Measurements from ENCODE around the gene EIF4B. TPM values are rescaled to one million over a fixed set of nuclear protein-coding genes. Genes with fewer than 3 reads are reported as not detected.

EIF4B gene, protein sequence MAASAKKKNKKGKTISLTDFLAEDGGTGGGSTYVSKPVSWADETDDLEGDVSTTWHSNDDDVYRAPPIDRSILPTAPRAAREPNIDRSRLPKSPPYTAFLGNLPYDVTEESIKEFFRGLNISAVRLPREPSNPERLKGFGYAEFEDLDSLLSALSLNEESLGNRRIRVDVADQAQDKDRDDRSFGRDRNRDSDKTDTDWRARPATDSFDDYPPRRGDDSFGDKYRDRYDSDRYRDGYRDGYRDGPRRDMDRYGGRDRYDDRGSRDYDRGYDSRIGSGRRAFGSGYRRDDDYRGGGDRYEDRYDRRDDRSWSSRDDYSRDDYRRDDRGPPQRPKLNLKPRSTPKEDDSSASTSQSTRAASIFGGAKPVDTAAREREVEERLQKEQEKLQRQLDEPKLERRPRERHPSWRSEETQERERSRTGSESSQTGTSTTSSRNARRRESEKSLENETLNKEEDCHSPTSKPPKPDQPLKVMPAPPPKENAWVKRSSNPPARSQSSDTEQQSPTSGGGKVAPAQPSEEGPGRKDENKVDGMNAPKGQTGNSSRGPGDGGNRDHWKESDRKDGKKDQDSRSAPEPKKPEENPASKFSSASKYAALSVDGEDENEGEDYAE
- 100 to 1,000 TPM; 698 to 781 TPM for total RNA-seq

DNA sequence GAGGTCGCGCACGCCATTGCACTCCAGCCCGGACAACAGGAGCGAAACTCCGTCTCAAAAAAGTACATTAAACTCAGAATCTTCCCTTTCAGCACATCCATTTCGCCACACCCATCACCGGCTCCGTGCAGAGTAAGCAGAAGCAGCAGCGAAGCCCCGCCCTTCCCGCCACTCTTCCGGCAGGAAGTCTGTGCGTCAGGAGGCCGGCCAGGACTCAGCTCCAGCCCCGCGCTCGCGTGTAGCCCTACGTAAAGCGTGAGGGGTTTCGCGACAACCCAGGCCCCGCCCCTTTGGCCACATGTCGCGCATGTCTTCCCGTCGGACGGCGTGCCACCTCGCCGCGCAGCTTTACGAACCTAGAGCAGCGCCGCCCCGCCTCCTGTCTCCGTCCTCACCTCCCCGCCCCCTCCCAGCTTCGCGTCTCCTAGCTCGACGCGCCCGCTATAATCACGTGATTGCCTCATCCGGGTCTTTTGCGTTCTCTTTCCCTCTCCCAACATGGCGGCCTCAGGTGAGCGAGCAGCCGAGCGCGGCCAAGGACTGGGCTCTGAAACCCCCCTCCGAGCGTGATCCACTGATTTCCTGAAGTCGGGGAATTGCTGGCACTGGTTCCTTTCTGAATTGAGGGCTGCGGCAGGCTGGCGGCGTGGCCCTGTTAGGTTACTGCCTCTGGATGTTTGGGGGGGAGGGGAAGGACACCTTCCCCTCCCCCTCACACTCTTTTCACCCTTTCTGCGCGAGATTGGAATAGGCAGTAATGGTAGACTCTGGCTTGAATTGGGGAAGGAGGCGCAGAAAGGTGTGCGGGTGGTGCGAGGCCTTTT is at the start of gene EIF4B:
TSS of gene EIF4B (plus strand) at position 471 of the 824 bp plus-strand sequence. CDS start at position 499, 28 bp downstream.
- POLR2A ChIA-PET: interaction anchor here (0.6 to 1.9 kb wide), 9 partner anchors 9 to 1398 kb away, joined by 3 to 7 read pairs (median 5); partner anchors contain the start of genes ATG101, CSAD, SP1 and SPRYD3
- CTCF ChIA-PET: interaction anchor here (0.6 to 2.5 kb wide), 14 partner anchors 16 to 1603 kb away, joined by 3 to 14 read pairs (median 4); partner anchors contain the start of genes AAAS and SPRYD3
- peak within 1 kb of the TSS; percentile 96 for H3K4me3 Mint-ChIP-seq
- H3K27me3 Mint-ChIP-seq: no peaks in the 10 kb centered on the region
- DNase-seq (peak; percentile 100), ATAC-seq (peak; percentile 93)
- peaks cover 40% of the 10 kb centered on the region for H3K4me1 Mint-ChIP-seq
- no peaks in the 10 kb centered on the region for H3K9me3 Mint-ChIP-seq (ENCODE audit: low read depth)
- intact Hi-C loops (cut with DNase I, micrococcal nuclease): loop anchor here (1.0 to 10.0 kb wide), 25 partner anchors 41 to 1054 kb away; partner anchors contain the start of genes CSAD (in 2 of the 2), MYG1 (in 2 of the 2), SPRYD3 (in 2 of the 2) and ZNF740 (in 2 of the 2)
- peak within 1 kb of the TSS; percentile 99 for H3K27ac Mint-ChIP-seq
- H3K36me3 Mint-ChIP-seq (ENCODE audit: low read depth): peaks cover 48% of the 10 kb centered on the region

DNA sequence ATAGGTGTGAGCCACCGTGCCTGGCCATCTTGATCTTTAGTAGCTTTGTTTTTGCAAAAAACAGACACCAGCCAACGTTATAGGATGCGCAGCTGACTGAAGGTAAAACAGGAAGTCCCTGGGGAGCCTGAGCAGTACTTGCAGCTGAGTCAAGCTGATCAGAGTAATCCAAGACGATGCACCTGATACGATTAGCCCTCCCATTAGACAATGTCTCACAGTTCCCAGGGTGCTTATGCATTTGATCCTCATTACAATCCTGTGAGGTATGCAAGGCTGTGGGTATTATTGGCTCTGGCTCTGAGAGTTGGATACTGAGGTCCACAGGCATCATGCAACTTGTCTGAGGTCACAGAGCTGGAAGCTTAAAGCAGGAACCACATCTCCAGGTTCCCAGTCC is 49.3 kb upstream of the EIF4B start:
- peak; percentile 33 for ATAC-seq
- H3K36me3 Mint-ChIP-seq (ENCODE audit: low read depth): no peaks in the 10 kb centered on the region
- DNase-seq: peak; percentile 11
- H3K27me3 Mint-ChIP-seq: no peaks in the 10 kb centered on the region
- no peak overlapping the region for H3K4me3 Mint-ChIP-seq
- no peaks in the 10 kb centered on the region for H3K9me3 Mint-ChIP-seq (ENCODE audit: low read depth)
- H3K4me1 Mint-ChIP-seq: no peaks in the 10 kb centered on the region
- intact Hi-C loops (cut with DNase I, micrococcal nuclease): no loop called here
- ChIA-PET CTCF (interaction anchor here (0.6 to 1.7 kb wide), 9 partner anchors 8 to 1256 kb away, joined by 3 to 7 read pairs (median 3); no protein-coding TSS in a partner anchor), POLR2A (interaction anchor here (0.7 kb wide), 1 partner anchor 41 kb away, joined by 3 read pairs; no protein-coding TSS in a partner anchor)
- H3K27ac Mint-ChIP-seq: no peak overlapping the region

DNA sequence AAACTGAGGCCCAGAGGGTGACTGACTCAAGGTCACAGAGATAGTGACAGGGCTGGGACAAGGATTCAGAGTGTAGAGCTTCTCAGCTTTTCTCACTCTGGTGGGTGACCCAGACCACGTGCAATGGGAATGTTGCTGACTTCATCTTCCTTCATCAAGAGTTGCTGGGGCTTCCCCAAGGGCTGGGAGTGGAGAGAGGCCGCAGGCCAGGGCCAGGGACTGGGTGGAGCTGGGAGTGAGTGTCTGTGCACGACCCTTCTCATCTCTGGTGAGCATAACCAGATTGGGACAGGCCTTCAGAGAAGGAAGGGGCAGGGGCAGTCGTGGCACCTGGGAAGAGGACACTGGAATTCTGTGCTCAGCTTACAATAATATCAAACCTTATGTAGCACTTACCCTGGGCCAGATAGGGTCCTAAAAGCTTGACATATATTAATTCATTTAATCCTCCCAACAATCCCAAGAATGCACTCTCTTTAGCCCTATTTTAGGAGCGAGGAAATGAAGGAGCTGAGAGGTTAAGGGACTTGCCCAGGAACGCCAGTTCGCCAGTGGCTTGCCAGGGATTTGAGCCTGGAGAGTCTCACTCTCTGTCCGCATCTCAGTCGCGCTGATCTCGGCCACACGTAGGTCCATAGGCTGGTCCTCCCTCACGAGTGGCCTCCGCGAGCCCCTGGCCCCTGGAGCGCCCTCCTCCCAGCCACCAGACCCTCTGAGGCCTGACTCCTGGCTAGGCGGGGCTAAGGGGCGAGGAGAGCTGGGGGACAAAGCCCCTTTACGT is 41.5 kb upstream of the EIF4B start:
- no peak for ATAC-seq
- H3K36me3 Mint-ChIP-seq (ENCODE audit: low read depth): no peaks in the 10 kb centered on the region
- POLR2A ChIA-PET: no interaction called here
- no peak overlapping the region for H3K27ac Mint-ChIP-seq
- no peaks in the 10 kb centered on the region for H3K9me3 Mint-ChIP-seq (ENCODE audit: low read depth)
- H3K4me1 Mint-ChIP-seq: no peaks in the 10 kb centered on the region
- no peak for DNase-seq
- intact Hi-C loops (cut with DNase I, micrococcal nuclease): no loop called here
- CTCF ChIA-PET: interaction anchor here (0.5 to 2.0 kb wide), 9 partner anchors 8 to 971 kb away, joined by 3 to 8 read pairs (median 3); no protein-coding TSS in a partner anchor
- H3K27me3 Mint-ChIP-seq: peaks cover 11% of the 10 kb centered on the region
- H3K4me3 Mint-ChIP-seq: no peak overlapping the region

DNA sequence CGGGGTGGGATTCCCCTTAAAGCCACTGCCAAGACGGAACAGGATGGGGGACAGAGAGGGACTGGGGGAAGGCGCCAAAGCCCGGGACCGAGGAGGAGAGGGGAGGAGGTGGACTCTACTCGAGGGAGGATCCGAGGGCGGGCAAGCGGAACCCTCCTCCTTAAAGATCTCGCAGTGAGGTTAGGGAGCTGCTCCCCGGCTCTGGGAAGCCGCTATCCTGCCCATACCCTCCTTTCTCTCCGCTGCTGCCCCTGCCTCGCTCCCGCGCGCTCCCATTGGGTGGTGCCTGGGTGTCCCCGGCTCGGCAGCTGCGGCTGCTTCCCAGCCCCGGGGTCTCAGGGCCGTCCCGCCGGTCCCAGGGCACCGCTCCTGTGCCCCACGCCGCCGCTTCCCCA is 40.9 kb upstream of the EIF4B start:
- POLR2A ChIA-PET: no interaction called here
- peaks cover 11% of the 10 kb centered on the region for H3K27me3 Mint-ChIP-seq
- DNase-seq: peak; percentile 13
- H3K27ac Mint-ChIP-seq: no peak overlapping the region
- peak; percentile 36 for ATAC-seq
- H3K9me3 Mint-ChIP-seq (ENCODE audit: low read depth): no peaks in the 10 kb centered on the region
- CTCF ChIA-PET: interaction anchor here (0.5 to 2.0 kb wide), 6 partner anchors 9 to 95 kb away, joined by 3 to 8 read pairs (median 3); no protein-coding TSS in a partner anchor
- H3K4me1 Mint-ChIP-seq: no peaks in the 10 kb centered on the region
- no peaks in the 10 kb centered on the region for H3K36me3 Mint-ChIP-seq (ENCODE audit: low read depth)
- intact Hi-C loops (cut with DNase I, micrococcal nuclease): no loop called here
- no peak overlapping the region for H3K4me3 Mint-ChIP-seq

DNA sequence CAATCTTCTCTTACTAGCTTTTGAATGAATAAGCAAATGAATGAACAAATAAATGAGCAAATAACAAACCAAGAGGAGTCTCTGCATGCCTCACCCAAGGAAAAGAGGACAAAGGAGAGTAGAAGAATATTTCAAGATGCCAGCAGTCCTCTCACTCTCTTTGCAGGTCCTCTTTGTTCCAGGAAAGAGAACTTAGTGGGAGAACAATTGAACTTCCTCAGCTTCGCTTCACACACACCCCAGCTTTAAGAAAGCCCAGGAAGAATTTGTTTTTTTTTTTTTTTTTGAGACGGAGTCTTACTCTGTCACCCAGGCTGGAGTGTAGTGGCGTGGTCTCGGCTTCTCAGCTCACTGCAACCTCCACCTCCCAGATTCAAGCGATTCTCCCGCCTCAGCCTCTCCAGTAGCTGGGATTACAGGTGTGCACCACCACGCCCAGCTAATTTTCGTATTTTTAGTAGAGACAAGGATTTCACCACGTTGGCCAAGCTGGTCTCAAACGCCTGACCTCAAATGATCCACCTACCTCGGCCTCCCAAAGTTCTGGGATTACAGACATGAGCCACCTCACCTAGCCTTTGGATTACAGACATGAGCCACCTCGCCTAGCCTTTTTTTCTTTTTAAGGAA is 37.0 kb upstream of the EIF4B start:
- Mint-ChIP-seq H3K4me3 (no peak overlapping the region), H3K27me3 (peaks cover 11% of the 10 kb centered on the region), H3K36me3 (ENCODE audit: low read depth) (no peaks in the 10 kb centered on the region), H3K9me3 (ENCODE audit: low read depth) (no peaks in the 10 kb centered on the region), H3K4me1 (no peaks in the 10 kb centered on the region), H3K27ac (no peak overlapping the region)
- POLR2A ChIA-PET: interaction anchor here (0.7 kb wide), 1 partner anchor 49 kb away, joined by 3 read pairs; no protein-coding TSS in a partner anchor
- no peak for DNase-seq
- intact Hi-C loops (cut with DNase I, micrococcal nuclease): no loop called here
- CTCF ChIA-PET: interaction anchor here (0.7 to 7.7 kb wide), 4 partner anchors 12 to 90 kb away, joined by 3 to 40 read pairs (median 4); no protein-coding TSS in a partner anchor
- no peak for ATAC-seq

DNA sequence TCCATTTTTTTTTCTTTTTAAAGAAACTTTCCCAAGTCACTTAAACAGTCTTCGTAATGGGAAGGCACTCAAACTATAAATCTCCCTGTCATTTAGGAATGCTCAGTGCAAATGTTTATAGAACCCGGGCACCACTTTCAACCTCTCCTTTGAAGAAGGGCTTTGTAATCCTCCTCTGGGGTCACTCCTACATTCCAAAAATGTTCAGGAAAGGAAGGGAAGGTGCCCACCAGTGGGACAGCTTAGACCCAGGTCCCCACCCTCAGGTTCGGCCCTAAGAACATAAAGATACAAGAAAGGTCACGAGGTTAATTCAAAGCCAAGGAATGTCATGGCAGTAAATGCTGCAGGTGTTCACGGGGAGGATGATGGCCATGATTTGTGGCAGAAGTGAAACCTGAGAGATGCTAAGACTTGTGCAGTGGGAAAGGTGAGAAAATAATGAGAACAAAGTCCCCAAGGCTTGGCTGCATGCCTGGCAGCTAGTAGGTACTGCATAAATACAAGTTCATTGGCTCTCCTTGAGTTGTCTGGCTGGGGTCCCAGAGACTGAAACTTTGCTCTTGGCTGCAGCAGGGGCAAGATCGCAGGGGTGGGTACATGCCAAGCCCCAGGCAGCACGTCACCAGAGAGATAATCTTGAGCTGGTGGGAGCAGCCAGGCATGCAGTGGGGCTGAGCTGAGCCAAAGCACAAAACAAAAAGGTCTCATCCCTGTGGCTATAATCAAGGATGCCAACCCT is 36.3 kb upstream of the EIF4B start:
- no peak overlapping the region for H3K27ac Mint-ChIP-seq
- H3K4me3 Mint-ChIP-seq: no peak overlapping the region
- H3K36me3 Mint-ChIP-seq (ENCODE audit: low read depth): no peaks in the 10 kb centered on the region
- ChIA-PET CTCF (interaction anchor here (0.6 to 7.7 kb wide), 4 partner anchors 11 to 91 kb away, joined by 3 to 40 read pairs (median 6); no protein-coding TSS in a partner anchor), POLR2A (interaction anchor here (0.7 kb wide), 1 partner anchor 50 kb away, joined by 3 read pairs; no protein-coding TSS in a partner anchor)
- ATAC-seq: no peak
- no peaks in the 10 kb centered on the region for H3K9me3 Mint-ChIP-seq (ENCODE audit: low read depth)
- H3K27me3 Mint-ChIP-seq: peaks cover 7% of the 10 kb centered on the region
- no peaks in the 10 kb centered on the region for H3K4me1 Mint-ChIP-seq
- no peak for DNase-seq
- intact Hi-C loops (cut with DNase I, micrococcal nuclease): no loop called here

DNA sequence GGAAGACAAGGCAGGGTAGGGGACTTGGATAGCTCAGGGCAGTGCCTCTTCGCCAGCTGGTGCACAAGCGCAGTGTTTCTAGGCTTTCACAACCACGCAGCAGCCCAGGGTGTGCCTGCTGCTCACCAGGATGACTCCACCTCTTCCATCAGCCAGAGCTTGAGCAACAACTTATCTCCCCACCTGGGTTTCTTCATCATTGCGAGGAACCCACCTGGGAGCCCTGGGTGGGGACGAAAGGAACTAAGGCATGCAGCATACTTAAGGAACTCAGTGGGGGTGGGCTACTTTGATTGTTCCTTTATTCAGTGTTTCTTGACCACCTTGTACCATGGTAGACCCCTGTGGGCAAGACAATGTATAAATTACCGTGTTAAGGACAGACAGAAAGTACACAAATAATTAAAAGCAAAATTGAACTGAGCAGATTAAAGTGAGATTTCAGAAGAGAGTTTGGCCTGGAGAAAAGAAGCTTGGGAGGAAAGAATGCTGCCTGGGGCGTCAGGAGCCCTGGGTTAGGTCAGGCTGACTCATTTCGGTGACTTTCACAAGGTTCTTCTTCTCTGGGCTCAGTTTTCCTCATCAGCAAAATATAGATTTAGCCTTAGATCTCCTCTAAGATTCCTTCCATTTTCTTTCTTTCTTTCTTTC is 34.5 kb upstream of the EIF4B start:
- Mint-ChIP-seq H3K27ac (no peak overlapping the region), H3K27me3 (peaks cover 5% of the 10 kb centered on the region), H3K9me3 (ENCODE audit: low read depth) (no peaks in the 10 kb centered on the region), H3K36me3 (ENCODE audit: low read depth) (no peaks in the 10 kb centered on the region), H3K4me3 (no peak overlapping the region), H3K4me1 (no peaks in the 10 kb centered on the region)
- no peak for ATAC-seq
- intact Hi-C loops (cut with DNase I, micrococcal nuclease): no loop called here
- DNase-seq: no peak
- ChIA-PET CTCF (interaction anchor here (1.0 to 7.7 kb wide), 2 partner anchors 9 to 87 kb away, joined by 5 to 40 read pairs; no protein-coding TSS in a partner anchor), POLR2A (no interaction called here)

DNA sequence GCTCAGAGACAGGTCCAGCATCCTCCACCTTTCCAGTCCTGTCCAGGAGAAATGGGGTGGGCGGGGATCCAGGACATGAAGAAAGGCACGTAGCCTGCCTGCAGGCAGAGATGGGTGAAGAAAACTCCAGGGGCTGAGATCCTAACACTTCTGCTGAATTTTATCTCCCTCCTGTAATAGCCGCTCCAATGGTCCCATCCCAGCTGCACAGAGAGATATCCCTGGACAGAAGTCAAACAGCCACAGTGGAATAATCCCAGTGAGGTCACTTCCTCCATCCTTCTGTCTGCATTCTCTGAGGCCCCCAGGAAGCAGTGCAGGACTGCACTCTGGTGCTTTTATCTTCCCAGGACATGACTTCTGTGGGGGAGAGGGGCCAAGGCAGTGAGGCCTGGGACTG is 31.1 kb upstream of the EIF4B start:
- no peak overlapping the region for H3K27ac Mint-ChIP-seq
- no peak for DNase-seq
- intact Hi-C loops (cut with DNase I, micrococcal nuclease): no loop called here
- CTCF ChIA-PET: interaction anchor here (0.7 to 7.7 kb wide), 2 partner anchors 90 to 957 kb away, joined by 4 to 40 read pairs; no protein-coding TSS in a partner anchor
- POLR2A ChIA-PET: no interaction called here
- no peaks in the 10 kb centered on the region for H3K9me3 Mint-ChIP-seq (ENCODE audit: low read depth)
- no peaks in the 10 kb centered on the region for H3K36me3 Mint-ChIP-seq (ENCODE audit: low read depth)
- H3K4me3 Mint-ChIP-seq: no peak overlapping the region
- peaks cover 15% of the 10 kb centered on the region for H3K27me3 Mint-ChIP-seq
- ATAC-seq: no peak
- no peaks in the 10 kb centered on the region for H3K4me1 Mint-ChIP-seq

DNA sequence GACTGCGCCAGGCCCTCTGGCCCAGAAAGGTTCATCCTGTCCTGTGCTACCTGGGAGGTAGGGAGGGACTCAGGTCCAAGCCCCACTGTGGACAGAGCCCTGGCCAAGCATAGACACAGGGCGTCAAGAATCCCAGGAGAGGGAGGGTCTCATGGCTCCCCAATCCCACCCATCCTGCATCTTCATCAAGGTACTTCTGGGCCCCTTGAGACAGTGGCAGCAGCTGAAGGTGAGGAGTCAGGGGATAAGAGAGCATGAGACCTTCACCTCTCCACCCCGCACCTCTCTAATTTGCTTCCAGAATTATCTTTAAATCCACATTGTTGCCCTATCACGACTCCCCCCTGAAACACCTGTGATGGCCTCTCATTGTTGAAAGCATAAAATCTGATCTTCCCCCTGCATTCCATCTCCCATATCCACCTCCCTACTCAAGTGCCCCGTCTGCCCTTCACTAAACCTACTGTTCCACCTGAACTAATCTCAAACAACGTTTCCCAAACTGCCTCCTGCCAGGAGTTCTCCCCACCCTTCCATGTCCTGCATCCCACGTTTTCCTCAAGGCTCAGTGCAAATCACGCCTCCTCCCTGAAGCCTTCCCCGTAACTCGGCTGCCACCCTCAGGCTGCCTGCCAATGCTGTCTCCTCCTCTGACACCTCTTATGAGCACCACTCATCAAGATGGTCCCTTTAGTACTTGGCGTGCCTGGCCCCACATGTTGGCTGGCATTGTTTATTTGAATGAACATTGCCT is 30.3 kb upstream of the EIF4B start:
- ATAC-seq (no peak), DNase-seq (no peak)
- ChIA-PET CTCF (interaction anchor here (7.7 kb wide), 1 partner anchor 91 kb away, joined by 40 read pairs; no protein-coding TSS in a partner anchor), POLR2A (no interaction called here)
- intact Hi-C loops (cut with DNase I, micrococcal nuclease): no loop called here
- H3K27ac Mint-ChIP-seq: no peak overlapping the region
- H3K4me1 Mint-ChIP-seq: no peaks in the 10 kb centered on the region
- no peaks in the 10 kb centered on the region for H3K36me3 Mint-ChIP-seq (ENCODE audit: low read depth)
- no peak overlapping the region for H3K4me3 Mint-ChIP-seq
- peaks cover 20% of the 10 kb centered on the region for H3K27me3 Mint-ChIP-seq
- H3K9me3 Mint-ChIP-seq (ENCODE audit: low read depth): no peaks in the 10 kb centered on the region

Data from activated CD4-positive, alpha-beta T cell treated with anti-CD3 and anti-CD28 coated beads for 36 hours (primary cell).